T1000 (cell line): ENCODE measurements around the gene CCDC148.

ENCODE experiments used
- DNase-seq: peaks from one replicate; lab custom pipeline; 2025; ENCODE audit warnings: mixed read lengths; lab: John Stamatoyannopoulos, UW

CCDC148 gene

GRCh38 chr2:158414538-158414937 lies 42.0 kb downstream of the CCDC148 start:
- no peak for DNase-seq

GRCh38 chr2:158413581-158413980 lies 43.0 kb downstream of the CCDC148 start:
- DNase-seq, result no peak

GRCh38 chr2:158412206-158412605 lies 44.3 kb downstream of the CCDC148 start:
- DNase-seq, result no peak

- no peak for DNase-seq
Measured at GRCh38 chr2:158411748-158412147, 44.8 kb downstream of the CCDC148 start.

GRCh38 chr2:158410132-158410531 lies 46.4 kb downstream of the CCDC148 start:
- DNase-seq, result no peak

- no peak for DNase-seq
Measured at GRCh38 chr2:158407031-158407430, 49.5 kb downstream of the CCDC148 start.

- DNase-seq, result no peak
Measured at GRCh38 chr2:158405341-158405740, 51.2 kb downstream of the CCDC148 start.

- no peak for DNase-seq
Measured at GRCh38 chr2:158403237-158403636, 53.3 kb downstream of the CCDC148 start.

GRCh38 chr2:158402665-158403064 lies 53.9 kb downstream of the CCDC148 start:
- DNase-seq, result no peak

GRCh38 chr2:158395166-158395565 lies 61.4 kb downstream of the CCDC148 start:
- no peak for DNase-seq

- DNase-seq, result no peak
Measured at GRCh38 chr2:158394453-158394852, 62.1 kb downstream of the CCDC148 start.

GRCh38 chr2:158393886-158394285 lies 62.7 kb downstream of the CCDC148 start:
- no peak for DNase-seq

- no peak for DNase-seq
Measured at GRCh38 chr2:158392687-158393086, 63.9 kb downstream of the CCDC148 start.

GRCh38 chr2:158391876-158392275 lies 64.7 kb downstream of the CCDC148 start:
- DNase-seq, result no peak

GRCh38 chr2:158391361-158391760 lies 65.2 kb downstream of the CCDC148 start:
- DNase-seq, result no peak

GRCh38 chr2:158388159-158388558 lies 68.4 kb downstream of the CCDC148 start:
- no peak for DNase-seq

- DNase-seq, result no peak
Measured at GRCh38 chr2:158385646-158386045, 70.9 kb downstream of the CCDC148 start.

- no peak for DNase-seq
Measured at GRCh38 chr2:158381978-158382377, 74.6 kb downstream of the CCDC148 start.

- DNase-seq, result no peak
Measured at GRCh38 chr2:158381205-158381604, 75.3 kb downstream of the CCDC148 start.

GRCh38 chr2:158380746-158381145 lies 75.8 kb downstream of the CCDC148 start:
- DNase-seq, result no peak

GRCh38 chr2:158378926-158379325 lies 77.6 kb downstream of the CCDC148 start:
- DNase-seq, result no peak

GRCh38 chr2:158366342-158366741 lies 90.2 kb downstream of the CCDC148 start:
- DNase-seq, result no peak

GRCh38 chr2:158359846-158360245 lies 96.7 kb downstream of the CCDC148 start:
- no peak for DNase-seq

GRCh38 chr2:158357699-158358098 lies 98.9 kb downstream of the CCDC148 start:
- no peak for DNase-seq

GRCh38 chr2:158357122-158357521 lies 99.4 kb downstream of the CCDC148 start:
- no peak for DNase-seq
